WTC11 (cell line): Measurements from ENCODE around the gene SMAD3.

ENCODE experiments used
- ATF2 ChIP-seq: sonication (generic); formaldehyde crosslinking; IDR thresholded peaks from 2 replicates; pipeline ENCODE4 v1.8.1; 2022; ENCODE audit warnings: low read depth, missing genetic modification reagents, borderline replicate concordance
- CTCF ChIP-seq: fragments of 200-600 bp; IDR thresholded peaks from 2 replicates; pipeline ENCODE4 v1.8.0; 2022; ENCODE audit warnings: antibody characterized with exemption
- GABPB1 ChIP-seq: sonication (generic); formaldehyde crosslinking; IDR thresholded peaks from 2 replicates; pipeline ENCODE4 v1.8.1; 2023; ENCODE audit warnings: mild to moderate bottlenecking, missing genetic modification reagents
- HMGXB4 ChIP-seq: sonication (generic); formaldehyde crosslinking; IDR thresholded peaks from 2 replicates; pipeline ENCODE4 v1.8.1; 2023; ENCODE audit warnings: mild to moderate bottlenecking, moderate library complexity, missing genetic modification reagents
- PRDM15 ChIP-seq: sonication (generic); formaldehyde crosslinking; IDR thresholded peaks from 2 replicates; pipeline ENCODE4 v1.8.0; 2022; ENCODE audit warnings: missing genetic modification reagents
- RORB ChIP-seq: fragments of 250-450 bp; sonication (Bioruptor Pico); IDR thresholded peaks from 2 replicates; pipeline ENCODE4 v1.9.0; 2021; ENCODE audit warnings: mild to moderate bottlenecking
- TCF7 ChIP-seq: sonication (generic); formaldehyde crosslinking; IDR thresholded peaks from 2 replicates; pipeline ENCODE4 v1.8.0; 2022; ENCODE audit warnings: mild to moderate bottlenecking, low read depth, missing genetic modification reagents, moderate library complexity
- TEAD4 ChIP-seq: sonication (generic); formaldehyde crosslinking; IDR thresholded peaks from 2 replicates; pipeline ENCODE4 v1.8.0; 2022; ENCODE audit warnings: mild to moderate bottlenecking, missing genetic modification reagents
- USF1 ChIP-seq: sonication (generic); formaldehyde crosslinking; IDR thresholded peaks from 2 replicates; pipeline ENCODE4 v1.8.0; 2022; ENCODE audit warnings: mild to moderate bottlenecking, missing genetic modification reagents
- TF ChIP-seq, protein P1 (sequence below): sonication (generic); formaldehyde crosslinking; conservative IDR thresholded peaks from 2 replicates; pipeline ENCODE4 v1.8.1; 2022; ENCODE audit warnings: mild to moderate bottlenecking, missing genetic modification reagents
- TF ChIP-seq, protein P2 (sequence below): sonication (generic); formaldehyde crosslinking; IDR thresholded peaks from 2 replicates; pipeline ENCODE4 v1.8.1; 2022; ENCODE audit warnings: missing genetic modification reagents, borderline replicate concordance
- TF ChIP-seq, protein P3 (sequence below): sonication (generic); formaldehyde crosslinking; IDR thresholded peaks from 2 replicates; pipeline ENCODE4 v1.8.1; 2023; ENCODE audit warnings: mild to moderate bottlenecking, missing genetic modification reagents, moderate library complexity
- TF ChIP-seq, protein P4 (sequence below): sonication (generic); formaldehyde crosslinking; IDR thresholded peaks from 2 replicates; pipeline ENCODE4 v1.8.0; 2022; ENCODE audit warnings: mild to moderate bottlenecking, missing genetic modification reagents

- TF ChIP-seq CTCF (no peak), GABPB1 (CRISPR knock-in tag) (peak; percentile 52; the same call in 1 of the 2 replicates), TEAD4 (CRISPR knock-in tag) (no peak), RORB (CRISPR knock-in tag) (no peak), PRDM15 (no peak), HMGXB4 (no peak), USF1 (CRISPR knock-in tag) (no peak), TCF7 (CRISPR knock-in tag) (no peak), ATF2 (no peak)
- TF ChIP-seq, protein P1, sequence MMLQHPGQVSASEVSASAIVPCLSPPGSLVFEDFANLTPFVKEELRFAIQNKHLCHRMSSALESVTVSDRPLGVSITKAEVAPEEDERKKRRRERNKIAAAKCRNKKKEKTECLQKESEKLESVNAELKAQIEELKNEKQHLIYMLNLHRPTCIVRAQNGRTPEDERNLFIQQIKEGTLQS, result no peak
- TF ChIP-seq, protein P2, sequence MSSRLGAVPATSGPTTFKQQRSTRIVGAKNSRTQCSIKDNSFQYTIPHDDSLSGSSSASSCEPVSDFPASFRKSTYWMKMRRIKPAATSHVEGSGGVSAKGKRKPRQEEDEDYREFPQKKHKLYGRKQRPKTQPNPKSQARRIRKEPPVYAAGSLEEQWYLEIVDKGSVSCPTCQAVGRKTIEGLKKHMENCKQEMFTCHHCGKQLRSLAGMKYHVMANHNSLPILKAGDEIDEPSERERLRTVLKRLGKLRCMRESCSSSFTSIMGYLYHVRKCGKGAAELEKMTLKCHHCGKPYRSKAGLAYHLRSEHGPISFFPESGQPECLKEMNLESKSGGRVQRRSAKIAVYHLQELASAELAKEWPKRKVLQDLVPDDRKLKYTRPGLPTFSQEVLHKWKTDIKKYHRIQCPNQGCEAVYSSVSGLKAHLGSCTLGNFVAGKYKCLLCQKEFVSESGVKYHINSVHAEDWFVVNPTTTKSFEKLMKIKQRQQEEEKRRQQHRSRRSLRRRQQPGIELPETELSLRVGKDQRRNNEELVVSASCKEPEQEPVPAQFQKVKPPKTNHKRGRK (CRISPR knock-in tag), result no peak
- TF ChIP-seq, protein P3, sequence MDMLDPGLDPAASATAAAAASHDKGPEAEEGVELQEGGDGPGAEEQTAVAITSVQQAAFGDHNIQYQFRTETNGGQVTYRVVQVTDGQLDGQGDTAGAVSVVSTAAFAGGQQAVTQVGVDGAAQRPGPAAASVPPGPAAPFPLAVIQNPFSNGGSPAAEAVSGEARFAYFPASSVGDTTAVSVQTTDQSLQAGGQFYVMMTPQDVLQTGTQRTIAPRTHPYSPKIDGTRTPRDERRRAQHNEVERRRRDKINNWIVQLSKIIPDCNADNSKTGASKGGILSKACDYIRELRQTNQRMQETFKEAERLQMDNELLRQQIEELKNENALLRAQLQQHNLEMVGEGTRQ (CRISPR knock-in tag), result no peak
- TF ChIP-seq, protein P4, sequence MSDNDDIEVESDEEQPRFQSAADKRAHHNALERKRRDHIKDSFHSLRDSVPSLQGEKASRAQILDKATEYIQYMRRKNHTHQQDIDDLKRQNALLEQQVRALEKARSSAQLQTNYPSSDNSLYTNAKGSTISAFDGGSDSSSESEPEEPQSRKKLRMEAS (CRISPR knock-in tag), result no peak
Measured at GRCh38 chr15:67024314-67024997, 40.9 kb upstream of the SMAD3 start.
